Uterus (tissue), 4 donors: ENCODE measurements around the gene MTG2. TPM values are rescaled to one million over a fixed set of nuclear protein-coding genes. Genes with fewer than 3 reads are reported as not detected.

ENCODE experiments used
- DNase-seq, 2 donors: peaks; one replicate each; pipeline ENCODE4 v3.0.0-alpha.2; 2019 to 2020
- H3K27ac ChIP-seq, 2 donors: fragments of 200-600 bp; sonication (generic); 1 replicate in 1 of 2; 2 replicates in 1 of 2; pipeline ENCODE4 v1.5.1; 2016 to 2018
- H3K27me3 ChIP-seq, 2 donors: fragments of 200-600 bp; sonication (generic); one replicate each; pipeline ENCODE4 v1.5.1; 2018 to 2019; ENCODE audit warnings: control low read depth in 1 of 2
- H3K36me3 ChIP-seq, 2 donors: fragments of 200-600 bp; sonication (generic); one replicate each; pipeline ENCODE4 v1.5.1; 2019; ENCODE audit warnings: control low read depth in 1 of 2
- H3K4me1 ChIP-seq, 2 donors: fragments of 200-600 bp; sonication (generic); one replicate each; pipeline ENCODE4 v1.5.1; 2018 to 2019; ENCODE audit warnings: control low read depth in 1 of 2
- H3K4me3 ChIP-seq, 2 donors: fragments of 200-600 bp; sonication (generic); 1 replicate in 1 of 2; 2 replicates in 1 of 2; pipeline ENCODE4 v1.5.1; 2018 to 2019; ENCODE audit warnings: mild to moderate bottlenecking in 1 of 2
- H3K9me3 ChIP-seq, 2 donors: fragments of 200-600 bp; sonication (generic); one replicate each; pipeline ENCODE4 v1.5.1; 2019; ENCODE audit warnings: control low read depth in 1 of 2
- CTCF ChIP-seq, 4 experiments: fragments of 200-600 bp in 2 of 4; fragments of 450-650 bp in 2 of 4; sonication (generic) in 2 of 4; IDR thresholded peaks; one replicate each; pipeline ENCODE4 v1.5.1; 2016 to 2019; ENCODE audit warnings: antibody characterized with exemption in 4 of 4, mild to moderate bottlenecking in 2 of 4, moderate library complexity in 1 of 4
- POLR2A ChIP-seq, 2 donors: fragments of 450-650 bp; IDR thresholded peaks; one replicate each; pipeline ENCODE4 v1.6.1; 2016; ENCODE audit warnings: antibody characterized with exemption in 2 of 2, mild to moderate bottlenecking in 1 of 2, moderate library complexity in 1 of 2
- intact Hi-C: fragments of 100-400 bp; cut with DNase I; formaldehyde crosslinking; loops from one replicate; pipeline ENCODE4 v1.15.1; 2023; ENCODE audit warnings: low total_unique reads
- total RNA-seq, 4 donors: library from RNA; depleted of rRNA in 3 of 4; stranded (reverse); fragments of >200 nt in 3 of 4; gene quantifications; one replicate each; pipeline versions ENCODE4 v1.1.0 to v1.2.4, GENCODE V29; 2014 to 2023
- donor health status: DM: yes; HTN: yes; CAD: no.

MTG2 gene
- total RNA-seq, 4 donors from 2014 or later = 0.59 to 38.5 (median 22.7) TPM

GRCh38 chr20:62225026-62225425 lies 42.2 kb downstream of the MTG2 start:
- intact Hi-C loops = no loop called here
- Histone ChIP-seq H3K4me1 (peaks cover 0 to 8% of the 10 kb centered on the region in 2 donors), H3K4me3 (no peak overlapping the region), H3K27ac (no peak overlapping the region), H3K27me3 (peaks cover 8 to 18% of the 10 kb centered on the region in 2 donors), H3K36me3 (no peaks in the 10 kb centered on the region), H3K9me3 (no peaks in the 10 kb centered on the region)
- DNase-seq = no peak
- no peak for TF ChIP-seq CTCF (IDR thresholded peaks at IDR 0.05)
- no peak for TF ChIP-seq POLR2A (IDR thresholded peaks at IDR 0.05)

GRCh38 chr20:62225820-62226635 lies 43.2 kb downstream of the MTG2 start:
- no peak overlapping the region for H3K4me3 ChIP-seq
- H3K9me3 ChIP-seq = no peaks in the 10 kb centered on the region
- no peak for DNase-seq
- intact Hi-C loops = no loop called here
- H3K36me3 ChIP-seq = no peaks in the 10 kb centered on the region
- H3K4me1 ChIP-seq = no peaks in the 10 kb centered on the region
- H3K27ac ChIP-seq = no peak overlapping the region
- TF ChIP-seq CTCF (IDR thresholded peaks at IDR 0.05) (no peak), POLR2A (IDR thresholded peaks at IDR 0.05) (no peak)
- H3K27me3 ChIP-seq = peaks cover under 1 to 16% of the 10 kb centered on the region in 2 donors

GRCh38 chr20:62226707-62227590 lies 44.1 kb downstream of the MTG2 start:
- intact Hi-C loops = no loop called here
- H3K27me3 ChIP-seq = peaks cover 0 to 8% of the 10 kb centered on the region in 2 donors

GRCh38 chr20:62227591-62227976 lies 44.8 kb downstream of the MTG2 start:
- Histone ChIP-seq H3K27me3 (peaks cover 0 to 3% of the 10 kb centered on the region in 2 donors), H3K4me3 (no peak overlapping the region), H3K27ac (no peak overlapping the region), H3K36me3 (no peaks in the 10 kb centered on the region), H3K9me3 (no peaks in the 10 kb centered on the region), H3K4me1 (no peaks in the 10 kb centered on the region)
- TF ChIP-seq CTCF (IDR thresholded peaks at IDR 0.05) (no peak), POLR2A (IDR thresholded peaks at IDR 0.05) (no peak)
- intact Hi-C loops = no loop called here
- no peak for DNase-seq

More at GRCh38 chr20:62226707-62227590, 44.1 kb downstream of the MTG2 start:
- no peak for DNase-seq
- Histone ChIP-seq H3K4me1 (no peaks in the 10 kb centered on the region), H3K27ac (no peak overlapping the region), H3K9me3 (no peaks in the 10 kb centered on the region), H3K36me3 (no peaks in the 10 kb centered on the region), H3K4me3 (no peak overlapping the region)
- no peak for TF ChIP-seq POLR2A (IDR thresholded peaks at IDR 0.05)

- Histone ChIP-seq H3K27me3 (no peaks in the 10 kb centered on the region), H3K4me3 (no peak overlapping the region), H3K27ac (no peak overlapping the region), H3K9me3 (no peaks in the 10 kb centered on the region), H3K36me3 (no peaks in the 10 kb centered on the region), H3K4me1 (no peaks in the 10 kb centered on the region)
- DNase-seq = no peak
- TF ChIP-seq CTCF (IDR thresholded peaks at IDR 0.05) (no peak), POLR2A (IDR thresholded peaks at IDR 0.05) (no peak)
- intact Hi-C loops = no loop called here
These were observed 45.4 kb downstream of the MTG2 start for GRCh38 chr20:62227977-62228958.
